GM19452 (cell line): Measurements from ENCODE around the gene ADCYAP1R1.

Experiments used
- ATAC-seq: cut with Tn5 transposase; IDR thresholded peaks from one replicate; pipeline ENCODE4 v1.9.1; 2021; ENCODE audit not compliant: unreplicated experiment

ADCYAP1R1 gene

DNA sequence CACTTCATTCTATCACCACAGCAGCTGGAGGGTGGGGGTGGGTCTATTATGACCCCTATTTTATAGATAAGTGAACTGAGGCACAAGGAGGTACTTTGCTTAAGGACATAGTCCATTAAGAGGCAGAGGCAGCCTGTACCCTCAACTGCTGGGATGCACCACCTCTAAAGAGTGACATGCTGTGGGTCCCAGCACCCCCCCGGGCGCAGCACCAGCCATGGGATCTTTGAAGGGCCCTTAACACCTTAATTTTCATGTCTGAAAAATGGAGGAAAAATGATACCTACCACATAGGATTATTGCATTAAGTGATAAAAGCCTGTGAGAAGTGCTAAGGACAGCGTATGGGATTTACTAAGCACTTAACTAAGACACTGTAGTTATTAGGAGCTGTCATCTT is 15.4 kb downstream of the ADCYAP1R1 start:
- no peak for ATAC-seq

- no peak for ATAC-seq
Observed at GRCh38 chr7:31068006-31068675, 16.0 kb downstream of the ADCYAP1R1 start.

GRCh38 chr7:31069860-31070555 is 17.9 kb downstream of the ADCYAP1R1 start:
- no peak for ATAC-seq

- no peak for ATAC-seq
Observed at GRCh38 chr7:31070991-31071644, 19.0 kb downstream of the ADCYAP1R1 start.

GRCh38 chr7:31071645-31072029 is 19.5 kb downstream of the ADCYAP1R1 start:
- no peak for ATAC-seq

DNA sequence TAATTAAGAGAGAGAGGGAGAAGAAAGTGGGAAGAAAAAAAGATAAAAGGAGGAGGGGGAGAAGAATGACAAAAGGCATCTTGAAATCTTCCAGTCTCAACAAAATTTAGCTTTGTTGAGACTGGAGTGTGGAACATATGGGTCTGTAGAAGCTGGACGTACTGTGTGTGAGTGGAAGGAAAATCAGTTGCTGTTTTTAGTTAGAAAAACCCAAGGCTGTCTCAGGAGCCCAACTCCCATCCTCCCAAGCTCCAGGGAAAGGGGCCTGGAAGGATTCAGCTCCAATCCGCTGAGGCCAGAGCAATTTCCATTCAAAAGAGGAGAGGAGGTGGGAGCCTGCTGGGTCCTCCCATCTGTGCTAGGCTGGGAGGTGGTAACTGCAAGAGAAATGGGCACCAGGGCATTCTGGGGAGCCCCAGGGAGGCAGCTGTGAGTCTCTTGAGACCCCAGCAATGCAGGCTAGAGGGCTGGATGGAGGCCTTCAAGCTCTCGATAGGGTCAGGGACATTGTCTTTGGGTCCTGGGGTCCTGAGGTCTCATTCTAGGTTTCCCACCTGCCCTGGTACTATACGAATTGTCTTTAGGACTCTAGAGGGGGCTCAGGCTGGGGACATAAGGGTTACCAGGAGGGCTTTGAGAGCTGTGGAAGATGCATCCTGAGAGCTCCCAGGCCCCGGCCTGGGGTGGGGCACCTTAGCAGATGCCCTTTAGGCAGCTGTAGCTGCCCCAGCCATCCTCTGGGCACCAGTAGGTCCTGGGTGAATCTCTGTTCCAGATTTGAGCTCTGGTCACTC is 21.4 kb downstream of the ADCYAP1R1 start:
- no peak for ATAC-seq

- ATAC-seq = no peak
Observed at GRCh38 chr7:31074120-31074383, 21.9 kb downstream of the ADCYAP1R1 start.

- ATAC-seq = no peak
Observed at GRCh38 chr7:31074403-31075085, 22.4 kb downstream of the ADCYAP1R1 start.

DNA sequence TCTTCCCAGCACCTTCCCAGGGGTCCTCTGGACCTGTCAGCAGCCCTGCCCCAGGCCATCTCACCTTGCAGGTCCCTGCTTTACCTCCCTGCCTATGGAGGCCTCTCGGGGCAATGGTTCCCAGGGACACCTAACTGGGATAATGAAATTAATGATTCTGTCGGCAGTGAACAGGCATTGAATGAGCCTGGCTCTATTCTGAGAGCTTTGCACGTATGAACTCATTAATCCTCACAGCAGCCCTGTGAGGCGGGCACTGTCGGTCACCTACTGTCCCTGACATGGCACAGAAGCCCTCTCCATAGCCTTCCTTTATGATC is 22.9 kb downstream of the ADCYAP1R1 start:
- ATAC-seq = no peak

DNA sequence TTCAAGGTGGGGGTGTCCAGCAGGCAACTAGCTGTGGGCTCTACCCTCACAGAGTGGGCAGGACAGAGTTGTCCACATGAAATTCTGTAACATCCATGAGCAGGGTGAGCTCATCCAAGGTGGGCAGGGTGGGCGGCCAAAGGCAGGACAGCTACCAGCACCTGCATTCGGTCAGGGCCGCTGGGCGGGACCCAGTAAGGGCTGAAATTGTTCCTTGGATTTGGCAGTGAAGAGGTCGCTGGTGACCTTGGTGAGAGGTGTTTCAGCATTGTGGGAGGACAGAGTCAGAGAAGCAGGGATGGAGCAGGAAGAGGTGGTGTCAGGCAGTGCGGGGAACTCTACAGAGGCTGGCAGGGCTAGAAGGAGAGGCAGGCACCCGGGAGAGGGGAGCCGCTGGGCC is 23.9 kb downstream of the ADCYAP1R1 start:
- no peak for ATAC-seq

GRCh38 chr7:31076641-31077310 is 24.7 kb downstream of the ADCYAP1R1 start:
- ATAC-seq = no peak

GRCh38 chr7:31077484-31078362 is 25.6 kb downstream of the ADCYAP1R1 start:
- ATAC-seq = no peak

- ATAC-seq = no peak
Observed at GRCh38 chr7:31078363-31078990, 26.4 kb downstream of the ADCYAP1R1 start.

DNA sequence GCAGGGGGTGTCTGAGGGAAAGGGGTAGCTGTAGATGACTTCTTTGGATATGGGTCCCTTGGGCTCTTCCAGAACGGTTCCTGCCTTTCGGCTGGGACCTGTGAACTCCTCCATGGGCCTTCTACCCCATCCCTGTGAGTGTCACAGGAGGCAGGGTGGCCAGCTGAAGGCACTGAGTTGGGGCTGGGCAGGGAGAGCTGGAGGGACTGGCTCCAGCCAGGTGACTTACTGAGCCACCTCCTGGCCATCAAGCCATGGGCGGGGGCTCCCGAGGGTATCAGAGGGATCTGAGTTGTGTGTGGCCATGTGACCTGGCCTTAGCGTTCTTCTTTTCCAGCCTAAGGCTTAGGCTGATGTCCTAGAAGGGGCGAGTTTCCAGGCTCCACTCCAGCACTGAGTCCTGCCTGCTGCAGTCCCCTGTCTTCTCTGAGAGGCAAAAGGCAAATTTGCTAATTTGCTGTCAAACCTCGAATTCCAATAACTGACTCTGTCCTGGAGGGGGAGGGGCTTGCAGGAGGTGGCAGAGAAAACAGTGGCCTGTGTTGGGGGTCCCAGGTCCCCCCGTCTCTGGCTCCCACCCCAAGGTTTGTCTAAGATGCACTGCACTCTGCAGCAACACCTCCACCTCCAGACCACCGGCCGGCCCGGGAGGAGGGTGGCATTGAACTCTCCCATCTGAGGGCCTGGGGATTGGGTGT is 27.2 kb downstream of the ADCYAP1R1 start:
- ATAC-seq = no peak

DNA sequence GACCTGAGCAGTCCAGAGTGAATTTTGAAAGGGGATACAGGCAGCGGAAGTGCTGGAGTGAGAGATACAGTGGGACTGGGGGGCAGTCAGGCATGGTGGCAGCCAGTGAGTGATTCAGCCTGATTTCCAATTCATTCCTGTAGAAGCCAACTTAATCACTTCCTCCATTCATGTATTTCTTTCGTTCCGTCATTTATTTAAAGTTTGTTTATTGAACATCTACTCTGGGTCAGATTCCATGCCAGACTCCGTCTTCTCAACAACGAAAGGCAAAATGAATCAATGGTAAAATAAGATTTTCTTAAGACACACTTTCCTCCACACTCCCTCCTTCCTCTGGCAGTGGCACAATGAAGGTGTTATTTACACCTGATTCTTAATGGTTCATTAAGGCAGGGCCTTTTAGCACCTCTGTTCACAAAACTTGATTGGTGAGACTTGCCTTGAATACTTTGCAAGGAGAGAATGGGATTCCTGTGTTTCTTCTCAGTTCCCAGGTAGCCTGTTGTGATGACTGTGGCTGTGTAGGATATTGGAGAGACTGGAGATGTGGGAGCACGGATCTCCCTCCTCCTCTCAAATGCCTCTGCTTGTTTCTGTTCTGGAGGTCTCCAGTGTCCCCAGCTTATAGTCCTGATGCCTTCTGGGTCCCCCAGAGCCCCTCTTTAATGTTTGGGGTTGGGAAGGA is 27.9 kb downstream of the ADCYAP1R1 start:
- ATAC-seq = no peak

GRCh38 chr7:31080763-31081162 is 28.7 kb downstream of the ADCYAP1R1 start:
- ATAC-seq = no peak

- no peak for ATAC-seq
Observed at GRCh38 chr7:31082017-31082416, 29.9 kb downstream of the ADCYAP1R1 start.

- no peak for ATAC-seq
Observed at GRCh38 chr7:31082447-31082846, 30.3 kb downstream of the ADCYAP1R1 start.
